Mesendoderm (in vitro differentiated cells): ENCODE measurements around the gene FXYD1.

Experiments used
- DNase-seq: peaks from one replicate; pipeline ENCODE4 v3.0.0; 2013
- H2AK5ac ChIP-seq: 2 replicates; pipeline ENCODE4 v1.6.1; 2013; ENCODE audit warnings: low read length, inconsistent platforms
- H2BK120ac ChIP-seq: 2 replicates; pipeline ENCODE4 v1.6.1; 2013; ENCODE audit warnings: low read depth, mild to moderate bottlenecking, low read length, moderate library complexity, mixed read lengths
- H2BK15ac ChIP-seq: replicated peaks from 2 replicates; pipeline ENCODE4 v1.6.1; 2013; ENCODE audit warnings: low read depth, mild to moderate bottlenecking, moderate library complexity
- H2BK5ac ChIP-seq: 2 replicates; pipeline ENCODE4 v1.6.1; 2013; ENCODE audit warnings: low read length, inconsistent platforms
- H3K18ac ChIP-seq: 2 replicates; pipeline ENCODE4 v1.6.1; 2013; ENCODE audit warnings: mild to moderate bottlenecking, low read length, mixed read lengths
- H3K23ac ChIP-seq: one replicate; pipeline ENCODE4 v1.6.1; 2013; ENCODE audit warnings: low read length
- H3K27ac ChIP-seq: 2 replicates; pipeline ENCODE4 v1.5.1; 2013; ENCODE audit warnings: low read depth, mild to moderate bottlenecking, inconsistent platforms, low read length, moderate library complexity
- H3K27me3 ChIP-seq: 2 replicates; pipeline ENCODE4 v1.6.1; 2013; ENCODE audit warnings: low read length, control low read depth, mild to moderate bottlenecking, inconsistent platforms; ENCODE audit not compliant: insufficient read depth, poor library complexity
- H3K36me3 ChIP-seq: 2 replicates; pipeline ENCODE4 v1.6.1; 2013; ENCODE audit warnings: low read length, inconsistent platforms; ENCODE audit not compliant: control insufficient read depth, insufficient read depth
- H3K4ac ChIP-seq: one replicate; pipeline ENCODE4 v1.6.1; 2013; ENCODE audit warnings: low read depth, mild to moderate bottlenecking, low read length, moderate library complexity
- H3K4me1 ChIP-seq: 2 replicates; pipeline ENCODE4 v1.6.1; 2013; ENCODE audit warnings: low read depth, low read length, inconsistent platforms; ENCODE audit not compliant: control insufficient read depth
- H3K4me2 ChIP-seq: 2 replicates; pipeline ENCODE4 v1.6.1; 2013; ENCODE audit warnings: low read length
- H3K4me3 ChIP-seq: 2 replicates; pipeline ENCODE4 v1.5.1; 2013; ENCODE audit warnings: mild to moderate bottlenecking, low read length
- H3K56ac ChIP-seq: one replicate; pipeline ENCODE4 v1.6.1; 2013; ENCODE audit warnings: low read length
- H3K79me1 ChIP-seq: 2 replicates; pipeline ENCODE4 v1.6.1; 2013; ENCODE audit warnings: low read length, inconsistent platforms
- H3K79me2 ChIP-seq: 2 replicates; pipeline ENCODE4 v1.6.1; 2013; ENCODE audit warnings: mild to moderate bottlenecking, low read length; ENCODE audit not compliant: control insufficient read depth, insufficient read depth
- H3K9ac ChIP-seq: 2 replicates; pipeline ENCODE4 v1.6.1; 2013; ENCODE audit warnings: low read length, inconsistent platforms
- H4K5ac ChIP-seq: one replicate; pipeline ENCODE4 v1.6.1; 2013; ENCODE audit warnings: low read length
- H4K8ac ChIP-seq: one replicate; pipeline ENCODE4 v1.6.1; 2013; ENCODE audit warnings: low read depth, mild to moderate bottlenecking, control low read depth, low read length, moderate library complexity
- WGBS: extraction: QIAGEN DNeasy Blood & Tissue Kit; methylation state at CpG from one replicate; pipeline ENCODE4 v1.1.7; 2013; ENCODE audit warnings: low lambda C conversion rate, missing lambda C conversion rate; ENCODE audit not compliant: insufficient coverage; ENCODE audit errors: extremely low coverage; 5-methylcytosine and 5-hydroxymethylcytosine counted together

FXYD1 gene

DNA sequence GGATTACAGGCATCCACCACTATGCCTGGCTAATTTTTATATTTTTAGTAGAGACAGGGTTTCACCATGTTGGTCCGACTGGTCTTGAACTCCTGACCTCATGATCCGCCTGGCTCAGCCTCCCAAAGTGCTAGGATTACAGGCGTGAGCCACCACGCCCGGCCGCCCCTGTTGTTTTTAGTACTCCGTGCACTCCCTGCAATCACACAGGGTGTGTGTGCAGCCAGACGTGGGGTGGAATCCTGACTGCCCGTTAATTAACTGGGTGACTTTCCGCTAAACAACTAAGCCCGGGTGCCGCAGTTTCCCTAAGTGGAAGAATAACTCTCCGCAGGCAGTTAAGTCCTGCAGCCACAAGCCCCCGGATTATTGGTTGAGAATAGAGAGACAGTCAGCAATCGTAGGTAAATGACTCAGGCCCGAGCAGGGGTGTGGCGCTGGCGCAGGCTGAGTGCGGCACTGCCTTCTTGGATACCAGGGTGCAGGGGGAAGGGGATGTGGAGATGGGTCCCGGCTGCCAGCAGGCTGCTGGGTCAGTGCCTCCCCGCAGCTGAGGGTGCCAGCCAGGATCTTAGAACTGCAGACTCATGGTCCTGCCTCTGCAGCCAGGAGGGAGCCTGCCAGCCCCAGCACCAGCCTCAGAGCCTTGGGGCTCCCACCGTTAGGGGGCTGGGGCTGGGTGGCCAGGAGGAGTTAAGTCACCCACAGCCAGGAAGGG, 29.1 kb upstream of the FXYD1 start:
- DNase-seq: no peak
- Histone ChIP-seq H2BK120ac (no peak overlapping the region), H3K4me3 (no peak overlapping the region), H4K5ac (no peak overlapping the region), H3K36me3 (no peaks in the 10 kb centered on the region), H2BK5ac (no peak overlapping the region), H3K79me2 (no peaks in the 10 kb centered on the region), H2BK15ac (no peak overlapping the region), H2AK5ac (no peak overlapping the region), H3K27ac (no peak overlapping the region), H3K18ac (no peak overlapping the region), H3K23ac (no peak overlapping the region), H3K4me2 (no peak overlapping the region), H3K4ac (no peak overlapping the region), H3K9ac (no peak overlapping the region), H3K56ac (no peak overlapping the region), H3K79me1 (no peaks in the 10 kb centered on the region), H3K4me1 (no peaks in the 10 kb centered on the region), H4K8ac (no peak overlapping the region), H3K27me3 (no peaks in the 10 kb centered on the region)
- no CpG with 5 or more reads among the region's 22 CpGs for WGBS

DNA sequence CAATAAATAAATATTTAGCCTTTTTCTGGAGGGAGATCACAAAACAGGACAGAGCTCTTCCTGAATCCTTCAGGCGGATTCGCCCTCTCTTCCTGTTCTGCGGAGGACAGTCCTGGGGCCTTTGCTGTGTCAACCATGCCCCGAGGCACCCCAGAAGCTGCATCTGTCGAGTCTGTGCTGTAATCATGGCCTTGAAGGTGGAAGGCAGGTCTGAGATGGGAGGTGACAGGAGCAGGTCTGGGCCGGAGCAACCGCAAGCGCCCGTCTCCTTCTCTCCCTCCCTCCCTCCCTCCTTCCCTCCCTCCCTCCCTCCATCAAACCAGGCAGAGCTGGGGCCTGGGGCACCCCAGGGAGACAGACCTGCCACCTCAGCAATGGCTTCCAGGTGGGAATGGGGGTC, 27.6 kb upstream of the FXYD1 start:
- Histone ChIP-seq H2BK5ac (no peak overlapping the region), H3K4me3 (no peak overlapping the region), H3K4me2 (no peak overlapping the region), H3K4me1 (peaks cover 2% of the 10 kb centered on the region), H2BK120ac (no peak overlapping the region), H3K9ac (no peak overlapping the region), H4K5ac (no peak overlapping the region), H3K27ac (no peak overlapping the region), H2BK15ac (no peak overlapping the region), H3K56ac (peak overlapping the region; percentile 64), H2AK5ac (no peak overlapping the region), H3K18ac (no peak overlapping the region), H3K4ac (no peak overlapping the region), H3K79me2 (no peaks in the 10 kb centered on the region), H3K79me1 (no peaks in the 10 kb centered on the region), H3K23ac (no peak overlapping the region), H4K8ac (no peak overlapping the region), H3K27me3 (no peaks in the 10 kb centered on the region), H3K36me3 (no peaks in the 10 kb centered on the region)
- peak; percentile 36 for DNase-seq
- WGBS: no CpG with 5 or more reads among the region's 9 CpGs

DNA sequence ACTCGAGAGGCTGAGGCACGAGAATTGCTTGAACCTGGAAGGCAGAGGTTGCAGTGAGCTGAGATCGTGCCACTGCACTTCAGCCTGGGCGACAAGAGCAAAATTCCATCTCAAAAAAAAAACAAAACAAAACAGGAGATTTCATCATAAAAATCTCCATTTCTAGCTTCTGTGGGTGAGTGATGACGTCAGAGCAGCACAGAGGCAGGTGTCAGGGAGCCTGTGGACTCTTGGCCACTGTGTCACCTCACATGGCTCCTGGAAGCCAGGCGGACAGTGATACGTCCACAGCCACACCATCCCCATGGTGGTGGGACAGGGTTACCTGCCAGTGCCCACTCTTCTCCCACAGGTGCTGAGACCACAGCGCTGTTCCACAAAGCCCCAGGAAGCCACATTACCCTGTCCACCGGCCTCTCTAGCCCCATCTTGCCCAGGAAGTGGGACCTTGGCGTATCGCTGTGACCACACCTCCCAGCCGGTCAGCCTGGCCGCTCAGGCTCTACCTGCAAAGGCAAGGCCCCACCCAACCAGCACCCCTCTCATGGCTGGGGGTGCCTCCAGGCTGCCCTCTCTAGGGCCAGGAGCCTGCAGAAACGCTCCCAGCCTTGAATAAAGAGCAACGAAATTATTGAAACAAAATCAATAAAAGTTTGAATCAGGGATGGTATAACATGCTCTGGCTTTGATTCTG, 25.5 kb upstream of the FXYD1 start:
- Histone ChIP-seq H3K27ac (no peak overlapping the region), H3K4ac (no peak overlapping the region), H3K9ac (no peak overlapping the region), H3K79me2 (no peaks in the 10 kb centered on the region), H2AK5ac (no peak overlapping the region), H3K36me3 (no peaks in the 10 kb centered on the region), H3K79me1 (no peaks in the 10 kb centered on the region), H4K5ac (no peak overlapping the region), H4K8ac (no peak overlapping the region), H3K4me1 (peaks cover 2% of the 10 kb centered on the region), H3K27me3 (no peaks in the 10 kb centered on the region), H3K23ac (no peak overlapping the region), H3K18ac (no peak overlapping the region), H3K56ac (no peak overlapping the region), H2BK15ac (no peak overlapping the region), H2BK5ac (no peak overlapping the region), H3K4me2 (no peak overlapping the region), H2BK120ac (no peak overlapping the region), H3K4me3 (no peak overlapping the region)
- WGBS: no CpG with 5 or more reads among the region's 15 CpGs
- DNase-seq: no peak

DNA sequence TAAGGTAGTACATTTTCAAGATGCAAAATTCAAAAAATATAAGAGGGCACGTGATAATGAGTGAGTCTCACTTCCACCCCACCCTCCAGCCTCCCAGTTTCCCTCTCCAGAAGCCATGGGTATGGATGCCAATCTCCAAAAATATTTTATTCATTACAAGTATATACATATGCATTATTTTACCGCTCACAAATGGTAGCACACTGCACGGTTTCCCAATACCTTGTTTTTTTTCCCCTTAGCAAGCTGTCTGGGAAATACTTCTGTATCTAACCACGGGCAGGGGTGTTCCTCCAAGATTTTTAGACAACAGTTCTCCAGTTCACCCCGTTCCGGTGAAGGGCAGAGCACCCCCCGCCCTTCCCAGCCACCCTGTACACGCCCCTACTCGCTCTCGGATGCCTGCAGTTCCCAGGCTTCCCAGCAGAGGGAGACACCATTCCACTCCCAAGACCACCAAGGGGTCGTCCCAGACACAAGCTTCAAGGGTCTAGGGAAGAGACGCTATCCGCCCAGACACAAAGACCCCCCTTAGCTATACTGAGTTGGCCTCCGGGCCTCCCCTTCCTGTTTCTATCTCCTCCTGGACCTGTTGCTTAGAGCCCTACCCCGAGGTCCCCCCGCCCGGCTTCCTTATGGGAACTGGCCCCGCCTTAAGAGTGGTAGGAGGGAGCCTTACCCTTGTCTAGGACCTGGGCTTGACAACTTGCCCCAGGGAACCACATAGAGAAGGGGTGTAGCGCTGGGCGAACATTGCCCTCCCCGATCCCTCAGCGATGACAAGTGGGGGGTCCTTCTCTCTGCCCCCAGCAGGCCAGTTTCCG, 24.1 kb upstream of the FXYD1 start:
- no peak overlapping the region for H3K18ac ChIP-seq
- peak overlapping the region; percentile 47 for H3K9ac ChIP-seq
- H3K4ac ChIP-seq: peak overlapping the region; percentile 0
- H3K23ac ChIP-seq: no peak overlapping the region
- no peak overlapping the region for H2BK120ac ChIP-seq
- H3K79me2 ChIP-seq: no peaks in the 10 kb centered on the region
- peak overlapping the region; percentile 56 for H3K4me2 ChIP-seq
- H2BK5ac ChIP-seq: no peak overlapping the region
- WGBS: no CpG with 5 or more reads among the region's 23 CpGs
- peak; percentile 84 for DNase-seq
- H3K27ac ChIP-seq: no peak overlapping the region
- H3K4me1 ChIP-seq: peaks cover 2% of the 10 kb centered on the region
- H3K4me3 ChIP-seq: peak overlapping the region; percentile 10
- H3K27me3 ChIP-seq: no peaks in the 10 kb centered on the region
- no peak overlapping the region for H2AK5ac ChIP-seq
- no peak overlapping the region for H2BK15ac ChIP-seq
- H3K36me3 ChIP-seq: no peaks in the 10 kb centered on the region
- H4K8ac ChIP-seq: no peak overlapping the region
- H3K79me1 ChIP-seq: no peaks in the 10 kb centered on the region
- peak overlapping the region; percentile 68 for H3K56ac ChIP-seq
- no peak overlapping the region for H4K5ac ChIP-seq

DNA sequence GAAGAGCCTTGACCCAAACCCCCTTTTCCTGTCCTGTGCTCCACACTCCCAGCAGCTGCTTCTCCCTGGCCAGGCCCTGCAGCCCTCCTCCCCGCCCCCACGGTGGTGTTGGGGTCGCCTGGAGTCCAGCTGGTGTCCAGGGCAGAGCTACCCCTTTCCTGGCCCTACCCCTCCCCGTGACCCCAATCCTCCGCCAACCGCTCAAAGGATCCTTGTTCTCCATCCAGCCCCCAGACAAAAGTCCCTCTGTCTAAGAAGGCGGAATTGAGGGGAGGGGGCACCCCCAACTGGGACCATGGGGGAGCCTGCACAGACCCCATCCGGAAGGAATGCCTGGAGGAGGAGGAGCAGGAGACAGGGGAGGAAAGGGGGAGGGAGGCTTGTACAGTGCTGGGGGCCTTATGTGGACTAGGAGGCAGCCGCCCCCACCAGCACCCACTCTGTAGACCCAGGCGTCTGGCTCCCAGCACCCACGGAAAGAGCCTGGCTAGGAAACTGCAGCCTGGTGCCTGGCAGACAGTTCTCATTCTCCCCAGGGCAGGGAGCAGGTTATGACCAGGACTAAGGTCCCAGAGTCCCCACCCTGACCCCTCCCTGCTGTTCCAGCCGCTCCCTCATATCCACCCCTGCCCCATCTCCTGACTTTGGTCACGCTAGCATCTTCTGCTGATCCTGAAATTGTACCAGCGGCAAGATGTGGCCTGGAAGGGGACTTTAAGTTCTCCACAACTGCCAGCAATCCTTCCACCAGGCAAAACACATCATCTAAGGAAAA, 23.3 kb upstream of the FXYD1 start, which contains the start of gene FXYD3:
TSS of gene FXYD3 (plus strand) at position 647 of the 775 bp plus-strand sequence. CDS start 3,554 bp downstream, outside the sequence.
- H3K9ac ChIP-seq: peak within 1 kb of the TSS; percentile 46
- WGBS: no CpG with 5 or more reads among the region's 14 CpGs

More for the DNA sequence above, 23.3 kb upstream of the FXYD1 start, which contains the start of gene FXYD3:
- DNase-seq: no peak
- Histone ChIP-seq H3K4ac (peak within 1 kb of the TSS; percentile 0), H3K79me2 (no peaks in the 10 kb centered on the region), H2BK15ac (no peak within 1 kb of the TSS), H3K36me3 (no peaks in the 10 kb centered on the region), H4K5ac (no peak within 1 kb of the TSS), H4K8ac (no peak within 1 kb of the TSS), H3K4me2 (peak within 1 kb of the TSS; percentile 56), H2AK5ac (no peak within 1 kb of the TSS), H3K23ac (no peak within 1 kb of the TSS), H3K27ac (no peak within 1 kb of the TSS), H2BK5ac (no peak within 1 kb of the TSS), H3K27me3 (no peaks in the 10 kb centered on the region), H3K4me1 (peaks cover 2% of the 10 kb centered on the region), H2BK120ac (no peak within 1 kb of the TSS), H3K18ac (no peak within 1 kb of the TSS), H3K56ac (peak within 1 kb of the TSS; percentile 68), H3K4me3 (peak within 1 kb of the TSS; percentile 10), H3K79me1 (no peaks in the 10 kb centered on the region)
